Inflammatory macrophage treated with lipopolysaccharide for 4 hours (primary cell): ENCODE data around the gene CTNNA2.
A peak's percentile ranks its signal among the peaks of the same experiment; 100 is the strongest.
"Not testable (repeated sequence)": the region's sequence is repeated elsewhere in the genome, so short reads cannot be mapped to it uniquely, and the experiment has no call there.

Experiments
- DNase-seq: peaks from one replicate; pipeline ENCODE4 v3.0.0-alpha.2; 2020

Gene CTNNA2

GRCh38 chr2:79994965-79995364, 482.1 kb downstream of the CTNNA2 start:
- no peak for DNase-seq

DNA sequence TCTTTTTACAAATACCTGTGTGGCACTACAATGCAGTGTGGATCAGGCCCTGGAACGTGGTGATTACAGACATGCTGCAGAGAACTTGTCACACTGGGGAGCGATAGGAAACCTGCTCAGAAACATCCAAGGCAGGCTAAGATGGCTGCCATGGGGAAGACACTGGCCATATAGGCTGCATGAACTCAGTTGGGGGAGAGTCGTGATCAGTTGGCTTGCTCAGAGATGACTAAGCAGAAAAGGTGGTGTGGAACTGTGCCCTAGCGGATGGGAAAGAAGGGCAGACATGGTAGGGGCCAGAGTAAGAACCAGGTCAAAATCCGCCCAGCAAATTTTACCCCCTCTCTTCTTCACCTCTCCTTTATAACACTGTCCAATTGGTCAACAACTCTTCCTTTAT, 483.9 kb downstream of the CTNNA2 start:
- DNase-seq, result no peak

- no peak for DNase-seq
Measured at GRCh38 chr2:80001701-80002101, 488.9 kb downstream of the CTNNA2 start.

DNA sequence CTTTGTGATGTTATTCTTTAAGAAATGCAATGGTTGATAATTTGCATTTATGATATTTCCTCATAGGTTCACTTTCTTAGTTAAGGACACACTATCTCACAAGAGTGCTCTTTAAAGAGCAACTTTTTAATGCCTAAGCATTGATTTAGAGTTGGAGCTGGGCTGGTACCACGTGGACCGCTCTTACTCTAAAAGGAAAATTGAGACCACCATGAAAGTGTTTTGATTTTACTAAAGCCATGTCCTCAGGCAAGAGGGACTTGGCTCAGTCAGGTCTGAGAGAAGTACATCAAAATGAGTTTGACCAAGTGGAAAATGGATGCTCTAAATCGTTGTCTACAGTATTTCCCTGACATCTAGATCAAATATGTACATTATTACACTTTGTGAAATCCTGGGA, 489.3 kb downstream of the CTNNA2 start:
- no peak for DNase-seq

GRCh38 chr2:80002568-80003157, 489.8 kb downstream of the CTNNA2 start:
- no peak for DNase-seq

GRCh38 chr2:80007777-80008503, 495.1 kb downstream of the CTNNA2 start:
- no peak for DNase-seq

DNA sequence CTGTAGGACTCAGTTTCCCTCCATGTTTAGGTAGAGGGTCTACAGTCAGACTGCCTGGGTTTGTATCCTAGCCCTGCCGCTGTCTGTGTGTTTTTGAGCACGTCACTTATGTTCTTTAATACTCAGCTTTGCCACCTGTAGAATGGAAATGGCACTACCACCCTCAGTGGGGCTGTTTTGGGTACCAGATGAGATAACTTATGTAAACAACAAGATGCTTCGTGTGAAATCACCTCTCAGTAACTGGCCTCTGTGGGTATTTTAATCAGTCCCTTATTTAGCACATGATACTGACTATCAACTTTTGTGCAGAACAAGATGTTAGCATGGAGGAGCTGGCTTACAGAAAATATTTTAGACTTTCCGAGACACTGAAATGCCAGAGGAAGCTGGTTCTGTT, 495.7 kb downstream of the CTNNA2 start:
- DNase-seq, result no peak

DNA sequence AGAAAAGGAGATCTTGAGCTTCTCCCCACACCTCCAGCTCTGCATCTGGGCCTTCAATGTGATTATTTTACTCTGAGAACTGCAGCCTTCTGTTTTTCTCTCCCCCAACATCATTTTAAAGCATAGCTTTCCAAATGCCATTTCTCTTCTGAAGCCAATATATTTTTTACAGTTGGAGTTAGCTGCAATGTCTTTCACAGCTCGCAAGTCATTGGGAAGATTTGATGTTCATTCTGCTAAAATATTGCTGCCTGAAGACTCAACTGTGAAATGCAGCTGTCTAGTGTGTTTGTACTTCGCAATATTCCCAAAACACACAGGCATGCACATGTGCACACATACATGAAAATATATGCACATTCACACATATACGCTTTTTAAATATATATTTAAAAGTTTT, 496.4 kb downstream of the CTNNA2 start:
- no peak for DNase-seq

GRCh38 chr2:80012061-80012460, 499.2 kb downstream of the CTNNA2 start:
- no peak for DNase-seq

- no peak for DNase-seq
Measured at GRCh38 chr2:80014637-80015036, 501.8 kb downstream of the CTNNA2 start.

DNA sequence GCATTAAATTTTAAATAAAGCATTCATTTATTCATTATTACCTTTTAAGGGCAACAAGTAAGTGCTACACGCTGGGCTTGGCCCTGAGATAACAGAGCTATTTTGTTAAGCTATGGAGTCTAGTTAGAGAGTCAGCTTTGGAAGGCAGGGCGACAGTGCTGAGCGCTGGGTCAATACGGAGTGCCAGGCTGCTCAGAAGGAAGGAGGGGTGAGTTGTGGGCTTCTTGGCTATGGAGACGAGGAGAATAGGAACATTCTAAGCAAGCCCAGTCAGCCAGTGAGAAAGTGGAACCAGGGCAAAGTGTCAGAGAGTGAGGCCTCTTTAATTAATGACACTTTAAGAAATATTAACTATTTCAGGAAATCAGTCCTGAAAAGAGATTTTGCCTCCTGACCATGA, 503.3 kb downstream of the CTNNA2 start:
- DNase-seq, result no peak

DNA sequence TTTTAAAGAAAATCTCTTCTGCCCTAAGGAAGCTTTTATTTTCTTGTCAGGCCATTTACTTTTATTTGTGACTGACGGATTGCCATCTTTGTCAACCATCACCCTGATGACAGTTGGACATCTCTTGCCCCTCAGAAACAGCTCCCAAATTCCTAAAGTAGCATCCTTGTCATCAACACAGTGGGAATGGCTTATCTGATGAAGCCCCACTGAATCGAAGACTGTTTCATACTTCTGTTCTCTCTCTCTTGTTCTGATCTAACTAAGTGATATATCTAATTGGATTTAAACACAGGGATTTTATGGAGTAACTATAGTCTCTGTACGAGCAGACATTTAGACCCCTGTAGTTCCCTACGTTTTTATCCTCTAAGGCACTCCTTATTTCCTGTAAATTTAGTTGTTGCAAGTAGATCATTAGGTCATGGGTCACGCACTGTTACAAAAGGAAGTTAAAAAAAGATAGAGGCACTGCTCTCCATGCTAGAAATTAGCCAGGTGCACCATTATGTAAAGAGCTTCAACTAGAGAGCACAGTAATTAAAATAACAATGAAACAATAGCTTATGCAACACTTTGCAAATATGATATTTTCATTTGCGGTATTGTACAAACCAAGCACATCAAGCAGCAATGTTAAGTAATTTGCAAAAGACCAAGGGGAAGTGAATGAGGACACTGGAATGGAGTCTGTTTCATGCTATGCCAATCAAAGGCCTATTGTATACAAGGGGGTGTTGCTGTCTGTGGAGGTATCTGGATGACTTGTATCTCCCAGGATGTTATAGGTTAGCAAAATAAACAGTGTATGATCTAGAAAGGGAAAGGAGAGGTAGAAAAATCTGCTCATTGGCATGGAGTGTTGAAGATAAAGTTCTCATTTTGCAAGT, 507.0 kb downstream of the CTNNA2 start:
- no peak for DNase-seq

DNA sequence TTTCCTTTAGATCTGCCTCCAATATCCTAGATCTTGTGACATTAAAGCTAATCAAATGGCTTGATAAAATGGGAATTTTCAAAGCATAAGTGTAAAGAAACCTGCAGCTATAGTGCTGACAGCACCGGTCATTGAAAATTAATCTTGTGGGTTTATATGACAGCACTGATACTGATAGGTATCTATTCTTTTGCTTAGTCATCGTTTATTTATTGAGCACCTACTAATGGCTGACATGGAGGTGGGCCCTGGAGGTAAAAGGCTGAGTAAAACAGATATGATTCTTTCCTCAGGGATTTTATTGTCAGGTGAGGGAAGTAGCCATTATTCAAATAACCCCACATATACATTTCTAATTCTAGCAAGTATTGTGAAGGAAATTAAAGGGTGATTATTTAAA, 509.2 kb downstream of the CTNNA2 start:
- no peak for DNase-seq

DNA sequence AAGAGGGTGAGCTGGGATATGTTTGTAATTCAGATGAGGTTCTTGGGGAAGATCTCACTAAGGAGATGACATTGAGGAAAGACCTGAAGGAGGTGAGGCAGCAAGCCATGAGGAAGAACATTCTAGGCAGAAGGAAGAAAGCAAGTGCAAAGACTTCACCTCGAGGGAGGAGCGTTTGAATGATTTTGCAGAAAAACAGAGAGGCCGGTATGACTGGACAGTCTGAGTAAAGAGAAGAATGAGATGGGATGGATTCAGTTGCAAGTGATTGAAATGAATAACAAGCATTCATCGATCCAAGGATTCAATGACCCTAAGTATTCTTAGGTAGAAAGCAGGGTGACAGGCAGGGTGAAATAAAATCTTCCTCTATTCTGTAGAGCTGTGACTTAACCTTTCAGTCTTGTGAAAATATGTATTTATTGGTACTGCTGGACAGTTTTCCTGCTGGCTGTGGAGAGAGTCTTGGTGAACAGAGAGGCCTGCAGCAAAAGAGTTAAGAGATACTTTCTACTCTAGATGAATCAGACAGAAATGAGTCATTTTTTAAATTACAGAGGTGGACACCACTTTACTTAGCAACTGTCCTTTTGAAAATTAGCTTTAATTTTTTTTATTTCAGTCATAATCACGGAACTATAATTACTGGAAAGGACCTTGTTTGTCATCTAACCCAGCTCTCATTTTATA, 513.3 kb downstream of the CTNNA2 start:
- DNase-seq, result no peak

DNA sequence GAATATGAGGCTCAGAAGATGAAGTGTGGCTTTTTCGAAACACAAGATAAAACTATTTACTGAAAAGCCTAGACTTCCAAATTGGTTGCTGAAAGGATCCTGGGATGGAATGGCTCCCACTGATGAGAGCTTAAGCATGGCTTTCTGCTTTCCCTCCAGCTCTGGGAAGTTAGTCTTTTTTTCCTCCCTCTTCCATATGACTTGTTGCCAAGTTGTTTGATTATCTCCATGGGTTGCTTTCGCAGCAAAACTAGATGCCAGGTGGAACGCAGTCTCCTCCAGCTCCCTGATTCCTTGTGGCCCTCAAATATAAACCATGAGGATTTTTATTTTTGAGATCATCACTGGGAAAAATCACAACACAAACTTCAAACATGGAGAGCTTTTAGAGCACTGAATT, 515.2 kb downstream of the CTNNA2 start:
- DNase-seq, result no peak

GRCh38 chr2:80028584-80028983, 515.7 kb downstream of the CTNNA2 start:
- no peak for DNase-seq

DNA sequence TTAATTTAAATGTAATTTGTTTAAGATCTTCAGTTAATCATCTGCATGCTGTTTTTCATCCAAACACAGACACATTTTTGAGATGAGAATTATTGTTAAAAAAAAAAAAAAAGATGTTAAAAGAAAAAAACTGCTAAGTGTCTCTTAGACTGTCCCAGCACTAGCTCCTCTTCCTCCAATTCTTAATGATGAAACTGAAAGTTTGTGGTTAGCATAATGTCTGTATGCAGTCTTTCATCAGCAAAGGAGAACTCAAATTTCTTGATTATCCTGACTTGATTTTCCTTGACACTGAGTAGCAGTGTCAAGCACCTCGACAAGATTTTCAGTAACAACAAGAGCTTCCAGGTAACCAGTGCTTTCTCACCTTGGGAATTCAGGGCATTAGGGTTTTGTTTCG, 517.3 kb downstream of the CTNNA2 start:
- peak; percentile 13 for DNase-seq

DNA sequence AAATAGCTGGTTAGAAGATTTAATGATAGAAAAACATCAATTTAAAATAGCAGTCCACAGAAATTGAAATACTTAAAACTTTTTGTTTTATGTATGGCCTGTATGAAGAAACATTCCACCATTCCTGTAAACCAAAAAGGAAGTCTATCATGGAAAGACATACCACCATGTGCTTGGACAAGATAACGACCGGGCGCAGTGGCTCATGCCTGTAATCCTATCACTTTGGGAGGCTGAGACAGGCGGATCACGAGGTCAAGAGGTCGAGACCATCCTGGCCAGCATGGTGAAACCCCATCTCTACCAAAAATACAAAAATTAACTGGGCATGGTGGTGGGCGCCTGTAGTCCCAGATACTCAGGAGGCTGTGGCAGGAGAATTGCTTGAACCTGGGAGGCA, 519.8 kb downstream of the CTNNA2 start:
- not testable (repeated sequence) for DNase-seq

- no peak for DNase-seq
Measured at GRCh38 chr2:80035749-80036285, 523.0 kb downstream of the CTNNA2 start.

GRCh38 chr2:80037310-80037709, 524.5 kb downstream of the CTNNA2 start:
- DNase-seq, result no peak

DNA sequence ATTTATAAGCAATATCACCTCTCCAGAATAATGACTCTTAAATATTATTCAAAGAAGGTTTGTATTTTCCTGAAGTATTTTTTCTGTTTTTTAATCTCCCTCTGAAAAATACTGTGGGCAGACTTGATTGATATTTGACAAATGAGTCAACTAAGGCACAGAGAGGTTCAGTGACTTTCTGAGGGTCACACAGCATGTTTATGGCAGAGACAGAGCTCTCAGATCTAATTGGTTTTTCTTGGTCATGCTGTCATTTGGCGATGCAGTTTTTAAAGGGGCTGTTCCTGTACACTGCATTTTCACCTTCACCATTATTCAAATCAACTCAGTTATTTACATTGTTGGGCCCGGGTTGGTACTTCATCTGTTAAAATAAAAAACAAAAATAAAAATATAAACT, 527.4 kb downstream of the CTNNA2 start:
- DNase-seq, result no peak

GRCh38 chr2:80042635-80043034, 529.8 kb downstream of the CTNNA2 start:
- DNase-seq, result no peak

- DNase-seq, result no peak
Measured at GRCh38 chr2:80048296-80048695, 535.4 kb downstream of the CTNNA2 start.
